Neuron (in vitro differentiated cells): ENCODE data around the gene KIAA0319L.
"Not testable (repeated sequence)": the region's sequence is repeated elsewhere in the genome, so short reads cannot be mapped to it uniquely, and the experiment has no call there.

ENCODE experiments used
- H2AFZ ChIP-seq: one replicate; pipeline ENCODE4 v1.6.1; 2013; ENCODE audit warnings: low read depth, mild to moderate bottlenecking, inconsistent platforms, low read length, moderate library complexity
- H3K27me3 ChIP-seq: one replicate; pipeline ENCODE4 v1.6.1; 2013; ENCODE audit warnings: low read length; ENCODE audit not compliant: insufficient read depth
- H3K36me3 ChIP-seq: one replicate; pipeline ENCODE4 v1.6.1; 2013; ENCODE audit warnings: low read length; ENCODE audit not compliant: insufficient read depth
- H3K4me1 ChIP-seq: one replicate; pipeline ENCODE4 v1.6.1; 2013; ENCODE audit warnings: low read length; ENCODE audit not compliant: insufficient read depth
- H3K4me3 ChIP-seq: 2 replicates; pipeline ENCODE4 v1.5.1; 2013; ENCODE audit warnings: mild to moderate bottlenecking, low read length, moderate library complexity
- H3K9me3 ChIP-seq: one replicate; pipeline ENCODE4 v1.6.1; 2013; ENCODE audit warnings: low read length

Gene KIAA0319L

DNA sequence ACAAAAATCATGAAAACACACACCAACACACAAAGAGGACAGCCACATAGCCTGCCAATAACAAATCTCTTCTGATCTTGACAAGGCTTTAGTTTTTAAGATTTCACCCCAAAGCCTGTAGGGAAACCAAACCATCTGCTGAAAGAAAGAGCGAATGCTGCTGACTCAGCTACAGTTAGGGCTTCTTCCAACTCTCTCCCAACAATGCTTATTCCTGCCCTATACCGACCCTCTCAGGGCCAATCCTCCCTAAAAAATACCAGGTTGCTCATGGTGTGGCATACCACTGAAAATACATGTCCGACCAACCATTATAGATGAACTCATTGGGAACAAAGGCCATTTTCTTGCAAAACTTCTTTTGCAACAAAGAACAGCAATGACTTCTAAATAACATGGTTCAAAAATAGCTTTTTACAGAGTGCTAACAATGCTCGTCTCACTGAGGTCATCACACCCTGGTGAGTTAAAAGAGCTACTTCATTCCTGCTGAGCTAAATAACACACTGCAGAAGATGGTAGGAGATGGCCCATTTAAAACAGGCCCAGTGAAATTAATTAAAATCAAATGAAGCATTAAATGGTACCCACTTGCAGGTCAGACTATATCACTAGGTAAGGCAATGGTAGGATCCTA lies 86.1 kb downstream of the KIAA0319L start:
- Histone ChIP-seq H3K27me3 (no peaks in the 10 kb centered on the region), H3K36me3 (peaks cover 60% of the 10 kb centered on the region), H3K9me3 (peaks cover 4% of the 10 kb centered on the region), H3K4me3 (no peak overlapping the region), H3K4me1 (peaks cover 12% of the 10 kb centered on the region), H2AFZ (no peak overlapping the region)

DNA sequence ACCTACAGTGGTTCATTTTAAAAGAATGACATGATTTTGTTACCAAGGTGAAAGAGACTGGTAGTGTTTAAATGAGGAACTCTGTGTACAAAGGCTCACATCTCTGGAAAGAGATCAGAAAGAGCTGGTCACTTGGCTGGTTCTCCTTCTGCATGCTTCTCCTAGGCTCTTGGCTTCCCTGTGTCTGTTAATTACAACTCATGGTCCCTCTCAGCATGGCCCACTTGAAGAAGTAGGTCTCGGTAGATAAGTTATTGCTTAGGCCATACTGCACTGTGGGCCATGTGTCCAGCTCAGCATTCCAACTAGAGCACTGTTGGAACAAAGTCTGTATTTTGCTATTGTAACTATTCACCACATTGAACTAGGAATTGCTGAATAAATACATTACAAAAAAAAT lies 91.1 kb downstream of the KIAA0319L start:
- Histone ChIP-seq H2AFZ (no peak overlapping the region), H3K4me1 (peaks cover 6% of the 10 kb centered on the region), H3K36me3 (peaks cover 71% of the 10 kb centered on the region), H3K27me3 (no peaks in the 10 kb centered on the region), H3K4me3 (no peak overlapping the region), H3K9me3 (peaks cover 24% of the 10 kb centered on the region)

DNA sequence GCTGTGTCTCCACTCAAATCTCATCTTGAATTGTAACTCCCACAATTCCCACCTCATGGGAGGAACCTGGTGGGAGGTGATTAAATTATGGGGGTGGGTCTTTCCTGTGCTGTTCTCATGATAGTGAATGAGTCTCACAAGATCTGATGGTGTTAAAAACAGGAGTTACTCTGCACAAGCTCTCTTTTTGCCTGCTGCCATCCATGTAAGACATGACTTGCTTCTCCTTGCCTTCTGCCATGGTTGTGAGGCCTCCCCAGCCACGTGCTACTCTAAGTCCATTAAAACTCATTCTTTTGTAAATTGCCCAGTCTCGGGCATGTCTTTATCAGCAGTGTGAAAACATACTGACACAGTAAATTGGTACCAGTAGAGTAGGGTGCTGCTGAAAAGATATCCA lies 93.5 kb downstream of the KIAA0319L start:
- Histone ChIP-seq H3K9me3 (peaks cover 24% of the 10 kb centered on the region), H3K36me3 (peaks cover 58% of the 10 kb centered on the region)
- H2AFZ ChIP-seq, H3K27me3 ChIP-seq, H3K4me3 ChIP-seq, H3K4me1 ChIP-seq: not testable (repeated sequence)

DNA sequence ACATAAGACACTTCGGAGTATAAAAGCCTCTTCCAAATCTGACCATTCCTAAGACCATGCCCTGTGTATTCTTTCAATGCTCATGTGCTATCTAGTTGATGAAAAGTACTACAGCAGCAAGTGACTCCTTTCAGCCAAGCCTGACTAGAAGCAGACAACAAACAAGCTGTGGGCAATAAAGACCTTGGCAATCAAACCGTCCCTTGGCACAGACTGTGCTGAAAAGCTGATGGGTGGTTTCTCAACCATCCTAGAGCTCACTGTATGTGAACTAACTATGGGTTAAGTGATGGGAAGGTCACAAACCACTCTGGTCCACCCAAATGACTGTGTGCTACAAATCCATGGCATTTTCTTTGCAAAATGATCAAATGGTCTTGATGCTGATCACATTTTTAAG lies 94.0 kb downstream of the KIAA0319L start:
- peaks cover 52% of the 10 kb centered on the region for H3K36me3 ChIP-seq
- no peaks in the 10 kb centered on the region for H3K27me3 ChIP-seq
- peaks cover 24% of the 10 kb centered on the region for H3K9me3 ChIP-seq
- H3K4me3 ChIP-seq, result no peak overlapping the region
- H3K4me1 ChIP-seq, result no peaks in the 10 kb centered on the region
- no peak overlapping the region for H2AFZ ChIP-seq

DNA sequence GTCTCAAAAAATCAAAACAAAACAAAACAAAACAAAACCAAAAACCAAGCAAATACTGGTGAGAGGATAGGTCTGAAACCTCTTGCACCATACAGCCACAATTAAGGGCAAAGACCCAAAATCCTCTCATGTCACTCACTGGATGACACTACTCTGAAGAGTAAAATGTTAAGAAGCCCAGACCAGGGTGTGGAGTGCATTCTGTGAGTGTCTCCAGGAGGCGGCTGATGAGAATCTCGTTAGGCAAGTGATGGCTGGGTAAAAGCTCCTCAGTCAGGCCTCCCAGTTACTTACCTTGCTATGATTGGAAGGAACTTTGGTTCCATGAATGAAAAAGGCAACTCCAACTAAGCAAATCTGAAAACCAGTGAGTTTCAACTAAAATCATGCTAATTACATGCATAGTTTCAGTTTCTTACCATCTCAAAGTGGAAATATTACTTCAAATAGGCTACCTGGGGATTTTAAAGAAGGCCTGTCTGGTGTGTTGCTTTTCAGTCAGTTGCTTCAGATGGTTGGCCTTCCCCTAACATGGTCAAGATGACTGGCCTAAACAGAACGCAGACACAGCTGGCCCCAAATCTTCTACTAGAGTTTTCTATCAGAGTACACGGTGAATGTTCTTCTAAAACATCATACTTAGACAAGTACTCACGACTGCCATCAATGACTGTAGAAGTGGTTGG lies 95.1 kb downstream of the KIAA0319L start:
- Histone ChIP-seq H3K27me3 (no peaks in the 10 kb centered on the region), H2AFZ (no peak overlapping the region), H3K9me3 (peaks cover 24% of the 10 kb centered on the region), H3K4me1 (no peaks in the 10 kb centered on the region), H3K4me3 (no peak overlapping the region), H3K36me3 (peaks cover 53% of the 10 kb centered on the region)

DNA sequence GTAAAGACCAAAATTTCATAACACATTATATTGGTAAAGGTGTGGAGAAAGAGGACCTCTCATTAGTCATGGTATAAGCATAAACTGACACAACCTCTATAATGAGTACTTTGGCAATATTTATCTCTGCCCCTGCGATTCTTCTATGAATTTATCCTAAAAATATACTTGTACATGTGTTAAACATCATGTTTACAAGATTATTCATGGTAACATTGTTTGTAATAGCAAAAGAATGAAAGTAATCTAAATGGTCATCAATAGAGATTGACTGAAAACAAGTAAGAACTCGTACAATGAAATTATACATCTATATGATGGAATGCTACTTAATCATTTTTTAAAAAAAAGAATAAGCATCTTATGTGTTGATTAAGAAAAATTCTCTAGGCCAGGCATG lies 96.4 kb downstream of the KIAA0319L start:
- H3K27me3 ChIP-seq, result no peaks in the 10 kb centered on the region
- no peaks in the 10 kb centered on the region for H3K4me1 ChIP-seq
- H3K9me3 ChIP-seq, result peaks cover 18% of the 10 kb centered on the region
- no peak overlapping the region for H2AFZ ChIP-seq
- no peak overlapping the region for H3K4me3 ChIP-seq
- H3K36me3 ChIP-seq, result peaks cover 49% of the 10 kb centered on the region

DNA sequence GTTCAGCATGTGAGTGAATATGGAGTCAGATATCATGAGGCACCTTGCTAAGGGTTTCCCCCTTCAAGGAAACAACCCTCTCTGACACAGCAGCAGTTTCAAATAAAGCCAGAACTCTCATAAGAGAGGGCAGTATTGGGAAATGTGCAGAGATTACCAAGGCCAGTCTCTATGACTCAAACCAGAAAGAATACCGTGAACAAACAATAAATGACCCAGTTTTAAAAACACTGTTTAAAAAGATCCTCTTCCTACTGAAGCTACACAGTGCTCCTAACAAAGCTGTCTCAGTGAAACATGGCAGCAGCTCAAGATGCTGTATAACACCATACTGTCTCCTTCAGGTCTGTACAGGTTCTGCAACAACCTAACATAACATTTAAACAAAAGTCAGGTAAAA lies 102.6 kb downstream of the KIAA0319L start:
- Histone ChIP-seq H3K4me1 (no peaks in the 10 kb centered on the region), H3K36me3 (peaks cover 38% of the 10 kb centered on the region), H3K27me3 (no peaks in the 10 kb centered on the region), H2AFZ (no peak overlapping the region), H3K4me3 (no peak overlapping the region), H3K9me3 (no peaks in the 10 kb centered on the region)

DNA sequence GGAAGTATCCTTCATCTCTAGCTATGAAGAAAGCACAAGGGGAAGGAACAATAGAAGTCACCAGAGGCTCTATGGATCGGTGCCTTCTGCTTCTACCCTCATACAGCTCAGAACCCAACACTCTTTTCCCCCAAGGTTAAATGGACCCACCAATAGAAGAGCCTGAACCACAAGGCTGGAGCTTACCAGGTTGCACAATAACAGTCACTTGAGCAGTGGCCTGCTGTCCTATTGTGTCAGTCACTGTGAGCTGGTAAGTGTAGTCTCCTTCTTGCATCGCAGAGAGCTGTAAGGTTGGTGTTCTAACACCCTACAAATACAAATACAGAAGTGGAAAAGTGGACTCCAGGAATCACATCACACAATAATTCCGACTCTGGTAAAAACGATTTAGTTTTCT lies 103.0 kb downstream of the KIAA0319L start:
- Histone ChIP-seq H2AFZ (no peak overlapping the region), H3K27me3 (no peaks in the 10 kb centered on the region), H3K4me1 (no peaks in the 10 kb centered on the region), H3K9me3 (no peaks in the 10 kb centered on the region), H3K4me3 (no peak overlapping the region), H3K36me3 (peaks cover 43% of the 10 kb centered on the region)

DNA sequence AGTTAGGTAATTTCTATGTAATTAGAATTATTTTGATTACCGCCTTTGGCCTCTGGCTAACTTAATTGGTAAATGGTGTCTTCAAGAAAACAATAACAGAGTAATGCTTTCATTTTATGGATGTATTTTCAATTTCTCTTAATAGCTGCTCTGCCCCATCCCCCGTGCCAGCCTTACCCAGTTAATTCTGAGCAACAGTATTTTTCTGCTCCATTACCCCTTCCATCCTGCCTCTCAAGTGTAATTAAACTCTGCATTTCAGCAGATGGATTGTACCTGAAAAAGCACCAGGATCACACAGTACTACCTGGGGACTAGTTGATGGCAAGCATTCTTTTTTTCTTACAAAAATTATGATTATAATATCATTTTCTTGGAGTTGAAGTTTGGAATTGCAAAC lies 104.2 kb downstream of the KIAA0319L start:
- H2AFZ ChIP-seq, result no peak overlapping the region
- H3K9me3 ChIP-seq, result no peaks in the 10 kb centered on the region
- no peaks in the 10 kb centered on the region for H3K4me1 ChIP-seq
- H3K36me3 ChIP-seq, result peaks cover 54% of the 10 kb centered on the region
- H3K27me3 ChIP-seq, result no peaks in the 10 kb centered on the region
- H3K4me3 ChIP-seq, result no peak overlapping the region

DNA sequence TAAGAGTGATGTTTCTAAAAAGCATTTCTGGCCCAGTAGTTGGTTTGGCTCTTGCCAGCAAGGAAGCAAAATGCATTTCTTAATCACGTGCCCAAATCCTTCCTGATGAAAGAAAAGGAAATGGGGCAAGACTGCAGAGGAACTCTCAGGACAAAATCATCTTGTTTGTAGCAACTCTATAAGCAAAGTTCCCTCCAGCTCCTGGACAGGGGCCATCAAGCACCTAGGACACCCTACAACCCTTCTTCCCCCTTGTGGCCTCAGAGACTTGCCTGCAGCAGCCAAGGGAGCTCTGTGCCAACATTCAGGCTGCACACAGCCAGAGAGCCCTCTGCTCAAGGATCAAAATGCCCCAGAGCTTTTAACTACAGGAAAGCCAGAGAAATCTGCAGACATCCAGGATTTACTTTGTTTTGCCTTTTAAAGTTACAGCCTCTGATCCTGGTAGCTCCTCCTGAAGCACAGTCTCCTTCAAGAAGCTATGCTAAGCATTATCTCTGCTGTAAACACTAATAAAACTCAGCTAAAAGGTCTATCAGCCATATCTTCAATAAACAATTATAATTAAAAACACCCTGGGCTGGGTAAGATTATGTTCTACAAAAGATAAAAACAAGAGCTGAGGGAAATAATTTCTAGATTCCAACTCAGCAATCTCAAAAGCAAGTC lies 105.0 kb downstream of the KIAA0319L start:
- peaks cover 60% of the 10 kb centered on the region for H3K36me3 ChIP-seq
- H3K4me1 ChIP-seq, result no peaks in the 10 kb centered on the region

DNA sequence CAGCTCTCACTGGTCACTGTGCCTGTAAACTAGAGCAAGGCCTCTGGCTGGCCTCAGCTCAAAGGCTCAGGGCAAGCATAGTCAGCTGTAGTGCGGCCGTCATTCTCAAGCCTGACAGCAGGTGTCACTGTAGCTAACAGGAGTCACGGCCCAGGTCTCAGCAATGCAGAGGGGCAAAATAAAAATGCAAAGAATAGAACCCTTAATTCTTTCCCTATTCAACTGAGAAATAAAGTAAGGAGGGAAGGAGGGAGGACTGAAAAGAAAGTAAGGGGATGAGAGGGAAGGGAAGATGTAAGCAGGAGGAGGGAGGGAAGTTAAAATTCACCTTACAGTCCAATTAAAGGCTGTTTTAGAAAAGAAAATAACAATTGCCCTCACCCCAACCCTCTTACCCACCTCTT lies 106.1 kb downstream of the KIAA0319L start:
- Histone ChIP-seq H3K36me3 (peaks cover 65% of the 10 kb centered on the region), H3K4me1 (no peaks in the 10 kb centered on the region), H3K27me3 (no peaks in the 10 kb centered on the region), H2AFZ (no peak overlapping the region), H3K4me3 (no peak overlapping the region), H3K9me3 (no peaks in the 10 kb centered on the region)

More for the DNA sequence above, 105.0 kb downstream of the KIAA0319L start:
- H3K9me3 ChIP-seq, result no peaks in the 10 kb centered on the region
- no peak overlapping the region for H3K4me3 ChIP-seq
- no peaks in the 10 kb centered on the region for H3K27me3 ChIP-seq
- no peak overlapping the region for H2AFZ ChIP-seq

DNA sequence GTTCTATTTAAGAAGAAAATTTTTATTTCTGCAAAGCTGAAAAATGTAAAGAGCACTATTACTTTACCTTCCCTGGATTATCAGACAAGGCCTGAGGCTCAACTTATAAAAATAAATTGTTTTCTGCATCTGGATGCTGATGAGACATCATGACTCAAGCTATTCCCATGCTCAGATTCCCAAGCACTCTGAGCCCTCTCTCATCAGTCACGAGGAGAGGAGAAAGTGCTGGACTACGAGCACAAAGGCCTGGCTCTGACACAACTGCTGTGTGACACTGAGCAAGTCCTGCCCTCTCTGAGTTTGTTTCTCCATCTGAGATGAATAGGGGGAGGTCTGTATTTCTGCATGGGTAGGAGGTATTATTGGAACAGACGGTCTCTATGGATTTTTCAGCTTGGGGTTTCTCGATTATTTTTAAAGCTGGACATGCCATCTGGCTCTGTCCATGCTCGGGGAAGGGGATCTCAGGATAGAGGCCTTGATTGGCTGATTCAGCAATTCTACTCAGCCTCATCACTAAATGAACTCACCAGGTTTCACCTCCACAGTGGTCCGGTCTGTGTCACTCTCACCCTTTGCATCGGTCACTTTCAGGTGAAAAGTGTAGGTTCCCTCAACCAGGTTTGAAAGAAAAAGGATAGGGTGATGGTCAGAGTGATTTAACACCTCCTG lies 107.7 kb downstream of the KIAA0319L start:
- Histone ChIP-seq H2AFZ (no peak overlapping the region), H3K4me3 (no peak overlapping the region), H3K27me3 (no peaks in the 10 kb centered on the region), H3K36me3 (peaks cover 61% of the 10 kb centered on the region), H3K9me3 (no peaks in the 10 kb centered on the region), H3K4me1 (no peaks in the 10 kb centered on the region)

DNA sequence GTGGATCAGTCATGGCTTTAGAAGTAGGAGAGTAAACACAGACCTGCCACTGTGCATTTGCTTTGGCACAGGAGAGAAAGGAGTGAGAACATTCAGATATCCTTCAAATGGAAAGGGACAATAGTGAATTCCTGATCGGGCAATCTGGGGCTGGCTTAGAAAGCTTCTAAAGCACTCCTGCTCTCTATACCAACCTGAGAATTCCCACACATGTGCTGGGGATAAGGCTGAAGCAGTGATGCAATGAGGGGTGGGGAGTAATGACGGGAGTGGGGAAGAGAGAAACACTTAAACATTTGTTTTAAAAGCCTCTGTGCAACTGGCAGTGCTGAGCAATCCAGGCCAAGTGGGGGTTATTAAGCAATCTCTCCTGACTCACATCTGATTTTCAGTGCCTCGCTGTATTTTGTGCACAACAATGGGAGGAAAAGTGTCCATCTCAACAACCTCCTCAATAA lies 108.8 kb downstream of the KIAA0319L start:
- Histone ChIP-seq H3K27me3 (no peaks in the 10 kb centered on the region), H2AFZ (no peak overlapping the region), H3K36me3 (peaks cover 59% of the 10 kb centered on the region), H3K4me3 (no peak overlapping the region), H3K9me3 (no peaks in the 10 kb centered on the region), H3K4me1 (no peaks in the 10 kb centered on the region)
